GM12873 (cell line): ENCODE data around the gene NLGN4Y.

Experiments
- TF ChIP-seq, protein P1 (sequence below): IDR thresholded peaks from 2 replicates; pipeline ENCODE4 v1.5.1; 2012; ENCODE audit warnings: low read depth, mild to moderate bottlenecking, moderate library complexity, low read length, control low read depth; ENCODE audit not compliant: insufficient read depth; ENCODE audit errors: missing control alignments

NLGN4Y gene

DNA sequence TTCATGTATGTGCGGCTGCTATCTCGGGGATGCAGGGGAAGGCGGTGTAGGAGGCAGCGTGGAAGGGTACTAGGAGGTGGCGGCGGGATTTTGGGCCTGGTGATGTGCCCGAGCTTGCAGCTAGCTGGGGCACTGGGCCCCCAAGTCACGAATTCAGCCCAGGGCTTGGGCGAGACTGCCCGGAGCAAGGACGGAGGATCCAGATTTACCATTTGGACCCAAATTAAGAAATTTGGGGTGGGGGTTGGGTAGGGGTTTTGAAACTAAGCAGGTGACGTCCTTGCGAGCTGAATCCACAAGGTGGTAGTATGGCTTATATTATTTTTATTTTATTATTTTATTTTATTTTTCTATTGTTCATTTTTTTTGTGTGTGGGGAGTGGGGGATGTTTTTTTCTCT is 986 bp downstream of the NLGN4Y start:
- TF ChIP-seq, protein P1, sequence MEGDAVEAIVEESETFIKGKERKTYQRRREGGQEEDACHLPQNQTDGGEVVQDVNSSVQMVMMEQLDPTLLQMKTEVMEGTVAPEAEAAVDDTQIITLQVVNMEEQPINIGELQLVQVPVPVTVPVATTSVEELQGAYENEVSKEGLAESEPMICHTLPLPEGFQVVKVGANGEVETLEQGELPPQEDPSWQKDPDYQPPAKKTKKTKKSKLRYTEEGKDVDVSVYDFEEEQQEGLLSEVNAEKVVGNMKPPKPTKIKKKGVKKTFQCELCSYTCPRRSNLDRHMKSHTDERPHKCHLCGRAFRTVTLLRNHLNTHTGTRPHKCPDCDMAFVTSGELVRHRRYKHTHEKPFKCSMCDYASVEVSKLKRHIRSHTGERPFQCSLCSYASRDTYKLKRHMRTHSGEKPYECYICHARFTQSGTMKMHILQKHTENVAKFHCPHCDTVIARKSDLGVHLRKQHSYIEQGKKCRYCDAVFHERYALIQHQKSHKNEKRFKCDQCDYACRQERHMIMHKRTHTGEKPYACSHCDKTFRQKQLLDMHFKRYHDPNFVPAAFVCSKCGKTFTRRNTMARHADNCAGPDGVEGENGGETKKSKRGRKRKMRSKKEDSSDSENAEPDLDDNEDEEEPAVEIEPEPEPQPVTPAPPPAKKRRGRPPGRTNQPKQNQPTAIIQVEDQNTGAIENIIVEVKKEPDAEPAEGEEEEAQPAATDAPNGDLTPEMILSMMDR: no peak

DNA sequence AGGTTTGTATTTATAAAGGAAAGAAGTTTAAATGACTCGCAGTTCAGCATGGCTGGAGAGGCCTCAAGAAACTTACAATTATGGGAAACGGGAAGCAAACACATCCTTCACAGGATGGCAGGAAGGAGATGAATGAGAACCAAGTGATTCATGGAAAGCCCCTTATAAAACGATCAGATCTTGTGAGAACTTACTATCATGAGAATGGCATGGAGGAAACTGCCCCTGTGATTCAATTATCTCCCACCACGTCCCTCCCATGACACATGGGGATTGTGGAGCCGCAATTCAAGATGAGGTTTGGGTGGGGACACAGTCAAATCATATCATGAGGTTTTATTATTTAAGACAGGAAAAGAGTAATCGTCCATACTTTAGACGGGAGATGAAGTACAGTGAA is 4.0 kb downstream of the NLGN4Y start:
- TF ChIP-seq, protein P1: no peak

DNA sequence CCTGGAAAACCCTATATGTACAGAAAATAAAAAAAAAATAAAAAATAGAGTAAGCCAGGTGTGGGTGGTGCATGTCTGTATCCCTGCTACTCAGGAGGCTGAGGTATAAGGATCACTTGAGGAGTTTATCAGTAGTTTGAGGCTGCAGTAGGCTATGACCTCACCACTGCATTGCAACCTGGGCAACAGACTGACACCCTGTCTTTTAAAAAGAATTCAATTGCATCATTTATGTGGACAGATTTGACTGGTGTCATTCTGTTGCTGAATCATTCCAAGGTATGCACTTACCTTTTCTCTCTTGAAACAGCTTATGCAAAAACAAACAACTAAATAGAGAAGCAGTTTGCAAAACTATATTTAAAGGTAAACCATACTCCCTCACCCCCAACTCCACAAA is 12.4 kb downstream of the NLGN4Y start:
- TF ChIP-seq, protein P1: no peak

DNA sequence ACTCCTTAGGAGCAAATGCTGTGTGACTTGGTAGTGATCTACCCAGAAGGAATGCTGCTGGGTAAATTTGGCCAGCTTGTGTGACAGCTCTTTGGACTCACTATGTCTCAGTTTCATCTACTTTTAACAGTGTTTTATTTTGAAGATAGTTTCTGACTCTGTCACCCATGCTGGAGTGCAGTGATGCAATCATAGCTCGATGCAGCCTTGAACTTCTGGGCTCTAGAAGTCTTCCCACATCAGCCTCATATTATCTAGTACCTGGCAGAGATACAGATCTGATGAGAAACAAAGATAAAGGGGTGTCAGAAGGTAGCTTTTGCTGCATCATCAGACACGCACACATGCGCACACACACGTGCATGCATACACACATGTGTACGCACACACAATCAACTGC is 19.2 kb downstream of the NLGN4Y start:
- TF ChIP-seq, protein P1: no peak

DNA sequence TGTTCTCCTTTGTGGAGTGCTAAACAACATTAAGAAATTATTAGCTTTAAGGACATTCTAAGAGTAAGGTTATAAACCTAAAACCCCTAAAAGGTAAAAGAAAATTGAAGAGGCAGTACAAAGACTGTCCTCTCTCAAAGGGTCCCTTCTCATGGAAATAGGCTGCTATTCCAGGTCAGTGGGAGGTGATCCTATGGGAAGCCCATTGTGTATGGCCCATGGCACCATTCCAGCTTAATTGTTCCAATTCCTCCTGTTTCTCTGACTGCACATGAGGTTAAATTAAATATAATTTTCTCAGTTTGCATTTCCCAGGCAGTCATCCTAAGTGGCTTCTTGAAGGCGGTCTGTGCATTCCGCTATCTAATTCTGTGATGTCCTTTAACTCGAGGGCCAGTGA is 57.0 kb downstream of the NLGN4Y start:
- TF ChIP-seq, protein P1: no peak

DNA sequence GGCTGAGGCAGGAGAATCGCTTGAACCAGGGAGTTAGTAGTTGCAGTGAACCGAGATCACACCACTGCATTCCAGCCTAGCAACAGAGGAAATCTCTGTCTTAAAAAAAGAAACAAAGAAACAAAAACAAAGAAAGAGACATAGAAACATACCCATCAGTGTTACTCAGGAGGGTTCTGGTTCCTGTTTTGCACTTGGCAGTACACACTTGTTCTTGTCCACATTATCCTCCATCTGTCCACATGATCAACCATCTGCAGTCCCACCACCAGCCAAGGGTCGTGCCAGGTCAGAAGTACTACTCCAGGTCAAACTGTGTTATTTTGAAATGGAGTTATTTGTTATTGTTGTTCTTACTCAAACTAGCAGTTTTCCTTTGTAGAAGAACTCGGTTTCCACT is 62.4 kb downstream of the NLGN4Y start:
- TF ChIP-seq, protein P1: no peak

DNA sequence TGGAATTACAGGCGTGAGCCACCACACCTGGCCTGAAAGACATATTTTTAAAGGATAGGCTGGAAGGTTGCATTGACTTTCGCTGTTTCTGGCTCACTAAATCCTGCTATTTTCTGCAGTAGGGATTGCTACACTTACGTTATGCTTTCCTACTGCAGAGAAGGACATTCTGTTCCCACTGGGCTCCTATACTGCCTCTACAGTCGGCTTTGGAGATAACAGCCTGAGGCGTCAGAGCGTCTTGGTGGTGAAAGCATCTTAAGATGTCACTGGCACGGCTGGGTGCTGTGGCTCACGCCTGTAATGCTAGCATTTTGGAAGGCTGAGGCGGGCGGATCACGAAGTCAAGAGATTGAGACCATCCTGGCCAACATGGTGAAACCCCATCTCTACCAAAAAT is 77.0 kb downstream of the NLGN4Y start:
- TF ChIP-seq, protein P1: no peak
